ENCODE data around the gene PIM2. TPM values are rescaled to one million over a fixed set of nuclear protein-coding genes. Genes with fewer than 3 reads are reported as not detected.

PIM2 gene
- total RNA-seq, 1 experiment from 2014 or later = 15.6 TPM

- peaks cover 3 to 12% of the 10 kb centered on the region in 2 experiments; a peak in 3 of 4 replicates for H3K4me1 ChIP-seq (ENCODE audit: control insufficient read depth in 1 of 2, insufficient read depth in 2 of 2, low read length in 2 of 2)
- DNase-seq (ENCODE audit: low read depth, low spot score) = peak; percentile 70
- H4K20me1 ChIP-seq (ENCODE audit: insufficient read depth) = no peaks in the 10 kb centered on the region
- peak; percentile 63 for ATAC-seq
- H3K27ac ChIP-seq (ENCODE audit: low read depth, low read length) = peak overlapping the region; percentile 96
- H3K27me3 ChIP-seq (ENCODE audit: insufficient read depth, low read length) = no peaks in the 10 kb centered on the region
- intact Hi-C loops (cut with micrococcal nuclease) = loop anchor here (10.0 kb wide), 1 partner anchor 92 kb away; the partner anchor contains the start of gene HDAC6
- H3K9me3 ChIP-seq (ENCODE audit: control insufficient read depth in 1 of 2, insufficient read depth in 1 of 2, low read depth in 1 of 2, low read length in 2 of 2) = no peaks in the 10 kb centered on the region
- H3K79me2 ChIP-seq (ENCODE audit: insufficient read depth, low read length) = peaks cover 38% of the 10 kb centered on the region
- peak overlapping the region; percentile 87 for H3K4me2 ChIP-seq (ENCODE audit: low read length)
- TF ChIP-seq CTCF (IDR thresholded peaks at IDR 0.05 in 2 of 3, conservative IDR thresholded peaks at IDR 0.05 in 1 of 3; ENCODE audit: borderline replicate concordance in 1 of 3, insufficient read depth in 1 of 3, low read depth in 2 of 3, low read length in 2 of 3) (no peak), EGR1 (IDR thresholded peaks at IDR 0.05; ENCODE audit: low read depth) (no peak), SRF (IDR thresholded peaks at IDR 0.05; ENCODE audit: low read depth) (no peak), TCF7L2 (IDR thresholded peaks at IDR 0.05; ENCODE audit: borderline replicate concordance, extremely low read depth, insufficient read depth, insufficient read length) (peak; percentile 37), POLR2AphosphoS5 (IDR thresholded peaks at IDR 0.05; ENCODE audit: low read depth, low read length) (peak; percentile 52; the same call in 1 of the 2 replicates), POLR2A (IDR thresholded peaks at IDR 0.05; ENCODE audit: borderline replicate concordance, extremely low read depth, insufficient read depth, insufficient read length) (no peak), ATF3 (IDR thresholded peaks at IDR 0.05) (no peak), YY1 (IDR thresholded peaks at IDR 0.05; ENCODE audit: extremely low read depth, insufficient replicate concordance, low read depth, low read length) (no peak), ELF1 (IDR thresholded peaks at IDR 0.05; ENCODE audit: borderline replicate concordance, low read depth) (no peak), ZBTB33 (IDR thresholded peaks at IDR 0.05; ENCODE audit: extremely low read depth, insufficient replicate concordance, low read length) (no peak), ZNF274 (IDR thresholded peaks at IDR 0.05; ENCODE audit: low read depth, low read length) (no peak), ZFX (IDR thresholded peaks at IDR 0.05) (no peak), FOSL1 (IDR thresholded peaks at IDR 0.05; ENCODE audit: low read depth) (no peak), CBX3 (IDR thresholded peaks at IDR 0.05; ENCODE audit: low read depth) (no peak), SP1 (IDR thresholded peaks at IDR 0.05; ENCODE audit: low read depth) (no peak), EZH2phosphoT487 (IDR thresholded peaks at IDR 0.05; ENCODE audit: borderline replicate concordance) (no peak), EZH2 (IDR thresholded peaks at IDR 0.05) (no peak)
- CTCF ChIA-PET = no interaction called here
- BruUV-seq (replicated peaks) = TSS peak; percentile 47
- peak overlapping the region; percentile 75 to 77 for H3K4me3 ChIP-seq (replicated peaks in 1 of 2; ENCODE audit: low read depth in 1 of 2, low read length in 2 of 2)
- no peaks in the 10 kb centered on the region for H3K9me2 ChIP-seq (ENCODE audit: insufficient read depth)
- no peak overlapping the region for H2AFZ ChIP-seq (ENCODE audit: low read depth, low read length, poor library complexity, severe bottlenecking)
- H3K36me3 ChIP-seq (ENCODE audit: control insufficient read depth in 1 of 2, insufficient read depth in 2 of 2, low read length in 2 of 2) = peaks cover 0 to 7% of the 10 kb centered on the region in 2 experiments; a peak in 2 of 4 replicates
- RAD21 ChIA-PET (ENCODE audit: low non-redundant PET in 1 of 2, low total read pairs in 2 of 2, uncharacterized antibody in 2 of 2, unreplicated experiment in 2 of 2) = no interaction called here
- H3K9ac ChIP-seq (ENCODE audit: low read length) = peak overlapping the region; percentile 83
- POLR2A ChIA-PET = interaction anchor here (1.0 to 1.6 kb wide), 5 partner anchors 15 to 294 kb away, joined by 3 to 12 read pairs (median 4); partner anchors contain the start of genes HDAC6, OTUD5 and SLC35A2
These were observed 21.6 kb downstream of the PIM2 start for GRCh38 chrX:48897157-48897624.
